NCI-H1105 (cell line): ENCODE measurements around the gene EEF2K.
A peak's percentile ranks its signal among the peaks of the same experiment; 100 is the strongest.
"Not testable (repeated sequence)": the region's sequence is repeated elsewhere in the genome, so short reads cannot be mapped to it uniquely, and the experiment has no call there.

Experiments used
- DNase-seq: peaks from one replicate; lab custom pipeline; 2025; lab: John Stamatoyannopoulos, UW

EEF2K gene

GRCh38 chr16:22213236-22213635, 7.2 kb downstream of the EEF2K start:
- no peak for DNase-seq

DNA sequence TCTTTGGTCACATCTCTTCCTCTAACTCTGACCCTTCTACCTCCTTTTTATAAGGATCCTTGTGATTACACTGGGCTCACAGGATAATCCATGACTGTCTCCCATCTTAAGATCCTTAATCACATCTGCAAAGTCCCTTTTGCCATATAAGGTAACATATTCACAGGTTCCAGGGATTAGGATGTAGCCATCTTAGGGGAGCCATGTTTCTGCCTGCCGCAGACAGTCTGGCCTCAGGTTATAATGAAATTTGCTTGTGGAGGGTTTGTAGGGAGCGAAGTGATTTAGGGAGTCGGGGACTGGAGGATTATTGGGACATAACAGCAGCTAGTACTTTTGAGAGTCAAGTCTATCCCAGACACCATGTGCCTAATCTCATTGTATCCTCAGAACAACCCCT, 7.7 kb downstream of the EEF2K start:
- no peak for DNase-seq

DNA sequence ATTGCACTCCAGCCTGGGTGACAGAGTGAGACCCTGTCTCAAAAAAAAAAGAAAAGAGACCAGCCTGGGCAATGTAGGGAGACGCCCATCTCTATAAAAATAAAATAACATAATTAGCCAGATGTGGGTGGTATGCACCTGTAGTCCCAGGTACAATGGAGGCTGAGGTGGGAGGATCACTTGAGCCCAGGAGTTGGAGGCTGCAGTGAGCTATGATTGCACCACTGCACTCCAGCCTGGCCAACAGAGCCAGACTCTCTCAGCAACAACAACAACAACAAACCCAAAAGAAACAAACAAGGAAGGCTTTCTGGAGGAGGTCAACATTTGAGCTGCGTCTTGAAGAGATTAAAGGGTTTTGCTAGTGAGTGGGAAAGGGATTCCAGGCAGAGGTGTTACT, 8.3 kb downstream of the EEF2K start:
- no peak for DNase-seq

DNA sequence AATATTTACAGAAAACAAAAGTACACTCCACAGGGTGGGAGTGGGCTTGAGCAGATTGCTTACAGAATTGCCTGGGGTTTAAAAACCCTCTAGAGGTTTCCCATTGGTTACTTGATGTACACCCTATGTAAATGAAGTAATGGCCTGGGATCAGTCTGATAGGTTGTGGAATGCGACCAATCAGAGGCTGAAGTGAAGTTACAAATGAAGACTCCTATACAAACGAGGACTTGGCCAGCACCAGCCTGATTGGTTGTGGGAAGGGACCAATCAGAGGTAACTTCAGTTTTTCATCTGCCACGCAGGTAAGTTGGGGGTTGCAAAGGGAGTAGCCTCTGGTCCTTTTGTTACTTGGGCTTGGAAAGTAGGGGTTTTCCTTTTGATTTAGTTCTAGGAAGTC, 8.8 kb downstream of the EEF2K start:
- no peak for DNase-seq

- DNase-seq, result no peak
These were observed 10.2 kb downstream of the EEF2K start for GRCh38 chr16:22216191-22216831.

- not testable (repeated sequence) for DNase-seq
These were observed 10.8 kb downstream of the EEF2K start for GRCh38 chr16:22216832-22217225.

DNA sequence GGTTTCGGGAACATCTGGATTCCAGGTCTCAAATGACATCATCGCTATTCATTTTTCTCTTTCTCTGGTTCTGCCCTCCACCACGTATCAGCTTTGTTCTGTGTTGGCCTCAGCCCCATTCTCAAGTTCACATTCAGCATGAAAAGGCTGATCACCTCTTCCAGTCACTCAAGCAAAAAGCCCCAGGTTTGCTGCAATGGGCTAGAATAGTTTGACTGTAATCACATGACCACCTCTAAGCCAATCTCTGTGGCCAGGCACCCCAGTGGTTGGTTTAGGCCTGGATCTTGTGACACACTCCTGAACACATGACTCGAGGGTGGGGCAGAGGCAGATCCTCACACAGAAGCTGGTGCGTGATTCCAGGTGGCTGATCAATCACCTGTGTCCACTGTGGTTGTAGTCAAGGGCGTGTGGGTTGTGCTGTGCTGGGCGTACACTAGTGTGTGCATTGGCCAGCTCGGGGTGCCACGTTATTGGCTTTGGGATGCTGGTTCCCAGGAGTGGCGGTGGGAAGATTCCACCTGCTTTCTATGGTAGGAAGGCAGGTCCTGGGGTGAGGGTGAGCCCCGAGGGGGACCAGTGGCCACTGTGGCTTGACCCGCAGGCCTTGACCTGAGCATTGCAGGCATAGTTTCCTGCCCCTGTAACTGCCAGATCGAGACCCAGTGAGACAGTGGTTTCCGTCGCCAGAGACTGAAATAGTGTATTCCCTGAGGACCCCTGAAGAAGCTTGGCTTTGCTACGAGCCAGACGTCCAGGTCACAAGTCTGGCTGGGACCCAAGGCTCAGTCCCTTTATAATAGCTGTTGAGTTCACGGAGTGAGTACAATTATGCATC, 12.0 kb downstream of the EEF2K start:
- DNase-seq, result no peak

- DNase-seq, result no peak
These were observed 13.5 kb downstream of the EEF2K start for GRCh38 chr16:22219389-22220068.

DNA sequence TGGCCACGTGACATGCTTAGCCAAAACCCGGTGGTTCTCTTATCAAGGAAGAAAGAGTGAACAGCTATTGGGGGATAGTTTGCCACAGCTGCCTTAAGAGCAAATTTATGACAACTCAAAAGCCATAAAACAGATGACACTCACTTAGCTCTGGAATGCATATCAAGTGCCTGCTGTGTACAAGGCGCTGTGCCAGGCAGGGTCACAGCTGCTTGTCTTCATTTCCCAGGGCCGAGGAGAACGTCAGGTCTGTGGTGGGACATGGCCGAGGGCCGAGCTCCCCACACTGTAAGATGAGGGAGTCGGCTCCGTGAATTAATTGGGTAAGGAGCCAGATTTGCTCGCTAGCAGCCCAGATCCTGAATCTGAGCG, 14.0 kb downstream of the EEF2K start:
- DNase-seq, result no peak

DNA sequence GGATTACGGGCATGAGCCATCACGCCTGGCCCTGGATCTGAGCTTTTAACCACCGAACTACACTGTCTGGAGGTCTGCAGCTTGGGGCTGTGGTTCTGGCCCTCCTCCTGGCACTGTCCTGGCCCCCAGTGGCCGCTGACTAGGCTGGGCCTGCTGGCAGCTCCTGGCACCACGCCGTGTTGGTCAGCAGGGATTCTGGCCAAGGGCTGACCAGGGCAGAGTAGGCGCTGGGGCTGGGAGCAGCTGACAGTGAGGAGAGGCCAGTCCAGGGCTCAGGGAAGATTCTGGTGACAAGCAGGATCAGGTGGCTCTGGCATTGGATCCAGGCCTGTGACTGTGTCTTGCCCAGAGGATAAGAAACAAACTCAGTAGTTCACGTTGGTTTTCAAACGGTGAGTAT, 14.6 kb downstream of the EEF2K start:
- no peak for DNase-seq

GRCh38 chr16:22222006-22222405, 15.9 kb downstream of the EEF2K start:
- no peak for DNase-seq

DNA sequence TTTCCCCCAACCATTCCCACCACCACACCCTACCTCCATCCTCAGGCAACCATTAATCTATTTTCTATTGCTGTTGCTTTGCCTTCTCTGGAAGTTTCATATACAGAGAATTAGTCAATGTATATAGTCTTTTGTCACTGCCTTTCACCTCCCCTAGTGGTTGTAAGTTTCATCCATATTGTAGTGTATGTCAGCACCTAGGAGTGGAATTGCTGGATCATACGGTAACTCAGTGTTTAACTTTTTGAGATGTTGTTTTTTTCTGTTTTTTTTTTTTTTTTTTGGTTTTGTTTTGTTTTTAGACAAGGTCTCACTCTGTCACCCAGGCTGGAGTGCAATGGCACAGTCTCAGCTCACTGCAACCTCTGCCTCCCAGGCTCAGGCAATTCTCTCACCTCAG, 16.9 kb downstream of the EEF2K start:
- DNase-seq, result no peak

DNA sequence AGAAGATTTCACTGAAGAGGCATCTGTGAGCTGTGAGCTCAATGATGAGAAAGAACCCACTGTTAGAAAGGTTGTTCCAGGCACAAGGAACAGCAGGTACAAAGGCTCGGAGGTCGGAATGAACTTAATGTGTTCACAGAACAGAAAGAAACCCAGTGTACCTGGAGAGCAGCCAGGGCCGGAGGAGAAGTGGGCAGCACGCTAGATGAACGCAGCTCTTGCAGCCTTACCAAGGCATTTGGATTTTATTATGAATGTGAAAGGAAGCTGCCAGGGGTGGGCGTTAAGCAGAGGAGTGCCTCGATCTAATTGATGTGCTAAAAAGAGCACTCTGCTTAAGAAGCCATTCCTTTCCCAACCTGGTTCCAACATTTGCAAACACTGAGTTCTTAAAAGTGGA, 19.0 kb downstream of the EEF2K start:
- no peak for DNase-seq

DNA sequence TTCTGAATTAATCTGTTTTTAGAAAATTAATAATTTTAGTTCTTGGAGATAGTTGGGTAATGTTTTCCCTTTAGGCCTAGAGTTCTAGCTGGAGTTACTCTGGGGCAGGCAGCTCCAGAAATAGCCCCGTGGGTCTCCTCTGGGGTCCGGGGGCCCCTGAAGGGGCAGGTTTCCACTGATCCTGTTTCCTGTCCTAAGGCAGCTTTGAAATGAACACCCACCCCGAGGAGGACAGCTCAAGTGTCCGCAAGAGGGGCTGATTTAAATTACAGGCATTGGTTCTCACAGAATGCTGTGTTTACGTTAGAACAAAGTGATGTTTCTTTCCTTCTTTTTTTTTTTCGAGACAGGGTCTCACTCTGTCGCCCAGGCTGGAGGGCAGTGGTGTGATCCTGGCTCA, 23.8 kb downstream of the EEF2K start:
- no peak for DNase-seq

DNA sequence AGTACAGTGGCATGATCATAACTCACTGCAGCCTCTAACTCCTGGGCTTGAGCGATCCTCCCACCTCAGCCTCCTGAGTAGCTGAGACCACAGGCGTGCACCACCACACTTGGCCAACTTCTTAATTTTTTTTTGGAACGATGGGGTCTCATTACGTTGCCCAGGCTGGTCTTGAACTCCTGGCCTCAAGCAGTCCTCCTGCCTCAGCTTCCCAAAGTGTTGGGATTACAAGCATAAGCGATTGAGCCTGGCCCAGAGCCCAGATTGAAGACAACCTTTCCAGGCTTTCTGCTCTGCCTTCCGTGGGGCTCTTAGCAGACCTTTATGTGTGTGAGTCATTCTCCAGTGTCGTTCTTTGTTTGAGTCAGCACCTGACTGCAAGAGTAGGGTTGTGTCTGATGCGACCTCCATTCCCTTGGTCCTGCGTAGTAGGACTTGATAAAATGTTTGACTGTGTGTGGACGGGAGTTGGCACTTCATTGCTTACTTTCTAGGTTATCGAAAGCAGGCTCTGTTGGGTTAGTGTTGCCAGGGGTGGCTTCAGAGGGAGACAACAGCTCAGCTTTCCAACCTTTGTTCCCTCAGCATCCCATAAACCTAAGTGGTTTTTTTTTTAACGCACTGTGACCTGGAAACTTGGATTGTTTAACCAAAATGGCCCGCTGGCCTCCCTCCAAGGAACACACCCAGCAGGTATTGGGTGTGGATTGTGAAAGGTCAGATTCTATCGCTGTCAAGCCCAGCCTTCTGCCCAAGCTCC, 26.4 kb downstream of the EEF2K start:
- DNase-seq, result peak; percentile 69

DNA sequence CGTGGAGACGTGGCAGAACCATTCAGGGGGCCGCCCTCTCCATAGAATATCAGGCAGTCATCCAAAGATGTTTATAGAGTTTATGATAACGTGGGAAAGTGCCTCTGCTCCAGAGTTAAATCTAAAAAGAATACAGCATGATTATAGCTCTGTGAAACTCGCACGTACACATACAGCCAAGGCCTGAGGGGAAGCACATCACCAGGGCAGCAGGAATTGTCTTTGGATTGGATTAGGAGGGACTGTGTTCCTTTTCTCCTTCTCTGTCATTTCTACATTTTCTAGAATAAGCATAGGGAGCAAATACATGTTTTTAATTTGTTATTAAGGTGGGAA, 26.9 kb downstream of the EEF2K start:
- no peak for DNase-seq

DNA sequence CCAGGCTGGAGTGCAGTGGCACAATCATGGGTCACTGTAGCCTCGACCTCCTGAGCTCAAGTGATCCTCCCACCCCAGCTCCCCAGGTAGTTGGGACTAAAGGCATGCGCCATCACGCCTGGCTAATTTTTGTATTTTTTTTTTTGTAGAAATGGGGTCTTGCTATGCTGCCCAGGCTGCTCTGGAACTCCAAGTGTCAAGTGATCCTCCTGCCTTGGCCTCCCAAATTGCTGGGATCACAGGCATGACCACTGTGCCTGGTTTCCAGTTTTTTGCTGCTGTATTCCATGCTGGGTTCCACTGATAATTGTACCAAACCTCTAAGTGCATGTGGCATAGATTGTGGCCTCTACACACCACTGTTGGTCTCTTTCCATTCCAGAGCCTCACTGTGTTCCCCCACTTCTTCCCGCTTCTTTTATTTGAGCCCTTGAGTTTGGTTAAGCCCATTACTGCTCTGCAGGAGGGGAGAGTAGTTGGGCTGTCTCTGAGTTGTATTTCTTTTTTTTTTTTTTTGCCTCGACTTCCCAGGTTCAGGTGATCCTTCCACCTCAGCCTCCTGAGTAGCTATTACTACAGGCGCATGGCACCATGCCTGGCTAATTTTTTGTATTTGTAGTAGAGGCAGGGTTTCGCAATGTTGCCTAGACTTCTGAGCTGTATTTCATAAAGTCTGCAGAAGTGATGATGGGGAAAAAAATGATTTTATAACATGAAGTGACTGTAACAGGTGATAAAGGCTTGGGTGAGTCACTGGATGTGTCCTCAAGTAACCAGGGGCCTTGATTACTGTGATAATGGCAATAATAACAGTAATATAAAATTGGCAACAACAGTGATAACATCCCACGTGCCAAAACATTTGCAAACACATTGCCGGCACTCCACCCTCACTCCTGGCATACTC, 30.0 kb downstream of the EEF2K start:
- DNase-seq, result no peak

DNA sequence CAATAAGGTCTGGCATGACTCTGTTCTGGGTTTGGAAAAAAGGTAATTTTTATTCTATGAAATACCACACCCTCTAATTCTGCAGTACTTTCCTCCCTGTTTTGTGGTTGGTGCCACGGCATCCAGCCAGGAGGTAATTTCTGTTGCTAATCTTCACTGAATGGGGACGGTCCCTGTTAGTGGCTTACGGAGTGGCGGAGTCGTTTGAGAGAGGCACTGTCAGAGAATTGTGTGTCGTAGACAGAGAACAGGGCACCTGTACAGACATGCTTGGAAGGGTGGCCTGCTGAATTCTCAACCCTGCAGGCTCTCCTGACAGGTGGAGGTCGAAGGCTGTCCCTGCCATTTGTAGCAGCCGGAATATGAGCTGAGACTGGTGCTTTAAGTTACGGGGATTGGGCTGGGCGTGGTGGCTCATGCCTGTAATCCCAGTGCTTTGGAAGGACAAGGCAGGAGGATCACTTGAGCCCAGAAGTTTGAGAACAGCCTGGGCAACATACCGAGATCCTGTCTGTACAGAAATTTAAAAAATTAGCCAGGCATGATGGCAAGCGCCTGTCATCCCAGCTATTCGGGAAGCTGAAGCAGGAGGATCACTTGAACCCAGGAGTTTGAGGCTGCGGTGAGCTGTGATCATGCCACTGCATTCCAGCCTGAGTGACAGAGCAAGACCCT, 33.2 kb downstream of the EEF2K start:
- DNase-seq, result peak; percentile 19

DNA sequence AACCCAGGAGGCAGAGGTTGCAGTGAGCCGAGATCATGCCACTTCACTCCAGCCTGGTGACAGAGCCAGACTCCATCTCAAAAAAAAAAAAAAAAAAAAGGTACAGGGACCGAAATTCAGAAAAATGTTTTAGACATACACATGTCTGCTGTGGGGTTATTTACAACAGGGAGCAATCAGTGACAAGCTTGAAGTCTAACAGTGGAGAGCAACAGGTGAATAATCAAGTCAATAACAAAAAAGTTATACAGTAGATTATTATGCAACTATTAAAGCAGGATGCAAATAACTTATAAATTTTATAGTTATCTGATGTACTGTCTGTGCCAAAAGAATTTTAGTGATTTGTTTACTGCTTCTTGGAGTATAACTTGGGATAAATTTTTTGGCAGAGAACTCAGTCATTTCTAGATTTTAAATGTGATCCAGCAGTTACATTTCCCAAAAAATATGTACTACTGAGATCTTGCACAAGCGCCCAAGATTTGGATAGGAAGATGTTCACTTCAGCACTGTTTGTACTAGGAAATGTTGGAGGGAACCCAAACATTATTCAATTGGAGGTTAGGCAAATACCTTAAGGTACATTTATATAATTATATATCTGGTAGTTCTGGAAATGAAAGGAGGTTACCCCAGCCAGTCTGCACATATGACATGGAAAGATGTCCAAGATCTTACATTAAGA, 34.1 kb downstream of the EEF2K start:
- no peak for DNase-seq

- no peak for DNase-seq
These were observed 44.4 kb downstream of the EEF2K start for GRCh38 chr16:22250522-22250921.
